Activated CD8-positive, alpha-beta T cell treated with anti-CD3 and anti-CD28 coated beads for 36 hours (primary cell): ENCODE measurements around the gene DUS1L. TPM values are rescaled to one million over a fixed set of nuclear protein-coding genes. Genes with fewer than 3 reads are reported as not detected.

Experiments
- ATAC-seq: fragments of 200-7000 bp; cut with Tn5 transposase; one replicate; pipeline ENCODE4 v1.10.0; 2021; ENCODE audit warnings: mild to moderate bottlenecking, moderate library complexity
- CTCF ChIA-PET: fragments of 350-600 bp; sonication (Branson Sonifier 250); formaldehyde crosslinking; loops from one replicate; lab custom pipeline; 2021; ENCODE audit warnings: antibody characterized with exemption; lab: Charles Lee
- POLR2A ChIA-PET: fragments of 350-600 bp; sonication (Branson Sonifier 250); formaldehyde crosslinking; loops from one replicate; lab custom pipeline; 2021; ENCODE audit warnings: antibody characterized with exemption; lab: Charles Lee
- DNase-seq: peaks from one replicate; pipeline ENCODE4 v3.0.0-alpha.2; 2020
- H3K27ac Mint-ChIP-seq: one replicate; pipeline ENCODE4 v1.8.0; 2021; ENCODE audit warnings: mild to moderate bottlenecking, mixed read lengths
- H3K27me3 Mint-ChIP-seq: one replicate; pipeline ENCODE4 v1.8.0; 2021; ENCODE audit warnings: mixed read lengths
- H3K36me3 Mint-ChIP-seq: one replicate; pipeline ENCODE4 v1.8.0; 2021; ENCODE audit warnings: low read depth, mixed read lengths
- H3K4me1 Mint-ChIP-seq: one replicate; pipeline ENCODE4 v1.8.0; 2021; ENCODE audit warnings: low read depth, mixed read lengths
- H3K4me3 Mint-ChIP-seq: one replicate; pipeline ENCODE4 v1.8.0; 2021; ENCODE audit warnings: mild to moderate bottlenecking, moderate library complexity, mixed read lengths
- H3K9me3 Mint-ChIP-seq: one replicate; pipeline ENCODE4 v1.8.0; 2021; ENCODE audit warnings: mixed read lengths
- intact Hi-C: fragments of 100-400 bp; cut with micrococcal nuclease; formaldehyde crosslinking; loops from one replicate; pipeline ENCODE4 v1.10.0; 2022
- total RNA-seq, 2 experiments: library from RNA; stranded (reverse); gene quantifications; one replicate each; pipeline ENCODE4 v1.2.3, GENCODE V29; 2021
- TF ChIP-seq, protein P1 (sequence below): fragments of 200-600 bp; IDR thresholded peaks from one replicate; pipeline ENCODE4 v1.8.0; 2022; ENCODE audit warnings: antibody characterized with exemption, mild to moderate bottlenecking

The DUS1L gene
- total RNA-seq, 2 experiments from 2014 or later = 139 to 140 TPM

DNA sequence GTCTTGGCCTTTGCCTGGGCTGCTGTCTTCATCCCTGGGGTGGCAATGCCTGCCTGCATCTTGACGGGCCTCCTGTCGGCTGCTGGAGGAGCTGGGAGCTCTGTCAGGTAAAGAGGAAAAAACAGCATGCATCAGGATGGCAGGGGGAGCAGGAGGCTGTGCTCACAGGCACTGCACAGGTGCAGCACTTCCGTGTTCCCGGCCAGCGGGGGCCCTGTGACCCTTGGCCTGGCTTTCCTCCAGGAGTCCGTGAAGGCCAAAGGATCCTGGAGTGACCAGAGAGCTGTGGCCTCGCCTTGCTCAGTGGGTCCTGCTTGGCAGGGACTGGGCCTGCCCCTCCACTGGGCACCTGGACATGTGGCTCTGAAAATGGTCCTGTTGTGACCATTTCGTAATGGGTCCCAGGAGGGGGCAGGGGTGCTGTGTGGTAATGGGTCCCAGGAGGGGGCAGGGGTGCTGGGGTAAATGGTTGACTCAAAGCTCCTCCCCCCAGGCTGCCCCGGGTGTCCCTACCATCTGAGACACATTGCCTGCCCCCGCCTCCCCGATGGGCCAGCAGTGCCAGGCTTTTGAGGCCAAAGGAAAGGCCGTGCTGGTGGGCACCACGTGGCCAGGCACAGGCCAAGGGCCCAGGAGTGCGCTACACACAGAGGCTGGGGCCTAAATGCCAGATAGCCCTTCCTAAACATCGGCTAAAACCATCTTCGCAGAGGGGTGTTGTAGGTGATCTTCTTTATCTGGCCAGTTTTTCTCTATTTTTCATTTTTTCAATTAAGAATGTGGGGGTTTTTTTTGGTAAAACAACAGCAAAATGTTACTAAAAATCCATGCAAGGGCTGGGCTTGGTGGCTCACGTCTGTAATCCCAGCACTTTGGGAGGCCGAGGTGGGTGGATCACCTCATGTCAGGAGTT lies 36.4 kb upstream of the DUS1L start:
- peaks cover 21% of the 10 kb centered on the region for H3K4me1 Mint-ChIP-seq
- CTCF ChIA-PET = interaction anchor here (0.7 to 1.3 kb wide), 2 partner anchors 8 to 690 kb away, joined by 3 to 4 read pairs; no protein-coding TSS in a partner anchor
- no peaks in the 10 kb centered on the region for H3K9me3 Mint-ChIP-seq
- peaks cover 11% of the 10 kb centered on the region for H3K36me3 Mint-ChIP-seq
- POLR2A ChIA-PET = interaction anchor here (1.1 kb wide), 1 partner anchor 22 kb away, joined by 3 read pairs; no protein-coding TSS in a partner anchor
- peak overlapping the region; percentile 52 for H3K27ac Mint-ChIP-seq
- no peaks in the 10 kb centered on the region for H3K27me3 Mint-ChIP-seq
- DNase-seq = no peak
- TF ChIP-seq, protein P1, sequence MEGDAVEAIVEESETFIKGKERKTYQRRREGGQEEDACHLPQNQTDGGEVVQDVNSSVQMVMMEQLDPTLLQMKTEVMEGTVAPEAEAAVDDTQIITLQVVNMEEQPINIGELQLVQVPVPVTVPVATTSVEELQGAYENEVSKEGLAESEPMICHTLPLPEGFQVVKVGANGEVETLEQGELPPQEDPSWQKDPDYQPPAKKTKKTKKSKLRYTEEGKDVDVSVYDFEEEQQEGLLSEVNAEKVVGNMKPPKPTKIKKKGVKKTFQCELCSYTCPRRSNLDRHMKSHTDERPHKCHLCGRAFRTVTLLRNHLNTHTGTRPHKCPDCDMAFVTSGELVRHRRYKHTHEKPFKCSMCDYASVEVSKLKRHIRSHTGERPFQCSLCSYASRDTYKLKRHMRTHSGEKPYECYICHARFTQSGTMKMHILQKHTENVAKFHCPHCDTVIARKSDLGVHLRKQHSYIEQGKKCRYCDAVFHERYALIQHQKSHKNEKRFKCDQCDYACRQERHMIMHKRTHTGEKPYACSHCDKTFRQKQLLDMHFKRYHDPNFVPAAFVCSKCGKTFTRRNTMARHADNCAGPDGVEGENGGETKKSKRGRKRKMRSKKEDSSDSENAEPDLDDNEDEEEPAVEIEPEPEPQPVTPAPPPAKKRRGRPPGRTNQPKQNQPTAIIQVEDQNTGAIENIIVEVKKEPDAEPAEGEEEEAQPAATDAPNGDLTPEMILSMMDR = no peak
- intact Hi-C loops = no loop called here
- no peak overlapping the region for H3K4me3 Mint-ChIP-seq
- no peak for ATAC-seq

DNA sequence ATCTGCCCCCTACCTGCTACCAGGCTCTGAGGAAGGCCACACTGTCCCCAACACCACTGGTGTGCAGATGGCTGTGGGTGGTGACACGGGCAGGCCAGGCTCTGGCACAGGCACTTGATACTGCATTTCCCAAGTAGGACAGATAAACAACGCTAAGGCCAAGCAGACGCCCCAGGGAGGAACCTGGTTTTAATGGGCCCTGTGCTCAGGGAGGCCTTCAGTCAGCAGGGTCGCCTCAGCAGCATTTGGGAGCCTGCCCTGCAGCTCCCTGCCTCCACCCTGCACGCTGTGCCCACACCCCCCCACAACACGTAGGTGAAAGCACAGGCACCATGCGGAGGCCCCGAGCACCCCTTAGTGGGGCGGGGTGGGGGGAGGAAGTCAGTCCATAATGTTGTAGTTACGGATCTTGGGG lies 35.7 kb upstream of the DUS1L start:
- Mint-ChIP-seq H3K4me1 (peaks cover 18% of the 10 kb centered on the region), H3K36me3 (peaks cover 14% of the 10 kb centered on the region), H3K9me3 (no peaks in the 10 kb centered on the region), H3K4me3 (peak overlapping the region; percentile 15), H3K27me3 (no peaks in the 10 kb centered on the region), H3K27ac (peak overlapping the region; percentile 66)
- ChIA-PET CTCF (interaction anchor here (1.3 kb wide), 1 partner anchor 9 kb away, joined by 4 read pairs; no protein-coding TSS in a partner anchor), POLR2A (interaction anchor here (0.6 kb wide), 1 partner anchor 253 kb away, joined by 3 read pairs; no protein-coding TSS in a partner anchor)
- DNase-seq (no peak), ATAC-seq (no peak)
- intact Hi-C loops = no loop called here
- TF ChIP-seq, protein P1 = no peak

DNA sequence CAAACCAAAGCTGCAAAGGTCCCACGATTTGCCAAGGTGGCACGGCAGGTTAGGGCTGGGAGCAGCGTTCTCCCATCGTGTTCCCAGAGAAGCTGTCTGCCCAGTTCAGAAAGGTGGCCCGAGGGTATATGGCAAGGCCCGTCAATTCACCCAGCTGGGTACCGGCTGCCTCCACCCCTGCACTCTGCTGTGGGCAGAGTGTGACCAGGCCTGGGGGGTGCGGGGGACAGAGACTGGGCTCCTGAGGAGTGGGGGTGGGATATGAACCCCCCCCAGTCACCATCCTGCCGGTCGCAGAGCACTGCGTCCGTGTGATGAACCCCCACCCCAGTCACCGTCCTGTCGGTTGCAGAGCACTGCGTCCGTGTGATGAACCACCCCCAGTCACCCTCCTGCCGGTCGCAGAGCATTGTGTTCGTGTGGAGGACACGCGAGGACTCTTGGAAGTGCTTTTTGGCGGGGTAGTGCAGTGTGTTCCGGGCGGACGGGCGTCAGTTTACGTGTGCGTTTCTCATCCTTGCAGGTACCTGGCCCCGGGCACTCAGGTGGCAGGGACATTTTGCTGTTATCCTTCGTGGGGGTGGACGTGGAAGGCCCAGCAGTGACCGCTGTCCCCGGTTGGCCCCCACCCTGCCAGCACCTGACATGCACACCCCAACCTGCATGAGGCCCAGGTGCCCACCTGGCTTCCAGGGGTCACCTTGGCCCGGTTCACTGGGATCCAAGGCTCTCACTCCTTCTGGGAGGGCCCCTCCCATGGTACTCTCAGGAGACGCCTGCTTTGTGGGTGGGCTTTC lies 35.1 kb upstream of the DUS1L start:
- DNase-seq = no peak
- Mint-ChIP-seq H3K4me1 (peaks cover 19% of the 10 kb centered on the region), H3K27me3 (no peaks in the 10 kb centered on the region), H3K9me3 (no peaks in the 10 kb centered on the region), H3K27ac (peak overlapping the region; percentile 90), H3K36me3 (peaks cover 18% of the 10 kb centered on the region), H3K4me3 (peak overlapping the region; percentile 80)
- POLR2A ChIA-PET = interaction anchor here (0.6 to 1.4 kb wide), 2 partner anchors 50 to 253 kb away, joined by 3 read pairs; no protein-coding TSS in a partner anchor
- TF ChIP-seq, protein P1 = no peak
- intact Hi-C loops = no loop called here
- CTCF ChIA-PET = interaction anchor here (1.3 to 2.0 kb wide), 2 partner anchors 9 to 79 kb away, joined by 4 to 6 read pairs; no protein-coding TSS in a partner anchor
- no peak for ATAC-seq

- ChIA-PET POLR2A (interaction anchor here (0.6 to 4.3 kb wide), 11 partner anchors 8 to 168 kb away, joined by 3 to 16 read pairs (median 4); partner anchors contain the start of gene DUS1L), CTCF (interaction anchor here (0.8 to 2.0 kb wide), 7 partner anchors 7 to 140 kb away, joined by 3 to 10 read pairs (median 4); no protein-coding TSS in a partner anchor)
- Mint-ChIP-seq H3K9me3 (no peaks in the 10 kb centered on the region), H3K27ac (peak overlapping the region; percentile 90), H3K27me3 (no peaks in the 10 kb centered on the region), H3K4me3 (peak overlapping the region; percentile 80), H3K4me1 (peaks cover 16% of the 10 kb centered on the region), H3K36me3 (peaks cover 24% of the 10 kb centered on the region)
- DNase-seq = no peak
- ATAC-seq = no peak
- intact Hi-C loops = no loop called here
- TF ChIP-seq, protein P1 = no peak
Observed at GRCh38 chr17:82098939-82099763, 33.5 kb upstream of the DUS1L start.
